ENCODE measurements around the gene MATN1. TPM values are rescaled to one million over a fixed set of nuclear protein-coding genes. Genes with fewer than 3 reads are reported as not detected.

The MATN1 gene
- polyA plus RNA-seq, 4 donors: 0.07 to 0.27 (median 0.15) TPM

GRCh38 chr1:30686236-30686935 lies 37.0 kb downstream of the MATN1 start:
- DNase-seq (ENCODE audit: low read depth in 4 of 4, low spot score in 2 of 4): no peak

GRCh38 chr1:30685796-30686165 lies 37.6 kb downstream of the MATN1 start:
- DNase-seq (ENCODE audit: low read depth in 4 of 4, low spot score in 2 of 4): peak in 1 of 4 donors; percentile 7

GRCh38 chr1:30684881-30685795 lies 38.2 kb downstream of the MATN1 start:
- peak; percentile 39 to 65 (median 58) for DNase-seq (ENCODE audit: low read depth in 4 of 4, low spot score in 2 of 4)

- DNase-seq (ENCODE audit: low read depth in 4 of 4, low spot score in 2 of 4): no peak
Observed at GRCh38 chr1:30684259-30684658, 39.1 kb downstream of the MATN1 start.

- no peak for DNase-seq (ENCODE audit: low read depth in 4 of 4, low spot score in 2 of 4)
Observed at GRCh38 chr1:30683699-30684098, 39.7 kb downstream of the MATN1 start.

- no peak for DNase-seq (ENCODE audit: low read depth in 4 of 4, low spot score in 2 of 4)
Observed at GRCh38 chr1:30682396-30683275, 40.7 kb downstream of the MATN1 start.

- no peak for DNase-seq (ENCODE audit: low read depth in 4 of 4, low spot score in 2 of 4)
Observed at GRCh38 chr1:30681782-30682181, 41.6 kb downstream of the MATN1 start.

GRCh38 chr1:30680879-30681278 lies 42.5 kb downstream of the MATN1 start:
- DNase-seq (ENCODE audit: low read depth in 4 of 4, low spot score in 2 of 4): no peak

- DNase-seq (ENCODE audit: low read depth in 4 of 4, low spot score in 2 of 4): no peak
Observed at GRCh38 chr1:30680429-30680828, 43.0 kb downstream of the MATN1 start.

GRCh38 chr1:30679976-30680305 lies 43.4 kb downstream of the MATN1 start:
- DNase-seq (ENCODE audit: low read depth in 4 of 4, low spot score in 2 of 4): no peak

GRCh38 chr1:30679201-30679975 lies 44.0 kb downstream of the MATN1 start:
- DNase-seq (ENCODE audit: low read depth in 4 of 4, low spot score in 2 of 4): no peak

- DNase-seq (ENCODE audit: low read depth in 4 of 4, low spot score in 2 of 4): no peak
Observed at GRCh38 chr1:30678209-30678608, 45.2 kb downstream of the MATN1 start.

GRCh38 chr1:30677471-30677870 lies 45.9 kb downstream of the MATN1 start:
- DNase-seq (ENCODE audit: low read depth in 4 of 4, low spot score in 2 of 4): no peak

- DNase-seq (ENCODE audit: low read depth in 4 of 4, low spot score in 2 of 4): no peak
Observed at GRCh38 chr1:30675761-30676160, 47.6 kb downstream of the MATN1 start.

- DNase-seq (ENCODE audit: low read depth in 4 of 4, low spot score in 2 of 4): no peak
Observed at GRCh38 chr1:30675289-30675688, 48.1 kb downstream of the MATN1 start.

GRCh38 chr1:30673395-30673794 lies 50.0 kb downstream of the MATN1 start:
- no peak for DNase-seq (ENCODE audit: low read depth in 4 of 4, low spot score in 2 of 4)

- DNase-seq (ENCODE audit: low read depth in 4 of 4, low spot score in 2 of 4): no peak
Observed at GRCh38 chr1:30672661-30673060, 50.7 kb downstream of the MATN1 start.

GRCh38 chr1:30670240-30671060 lies 52.9 kb downstream of the MATN1 start:
- no peak for DNase-seq (ENCODE audit: low read depth in 4 of 4, low spot score in 2 of 4)

GRCh38 chr1:30668546-30669327 lies 54.6 kb downstream of the MATN1 start:
- DNase-seq (ENCODE audit: low read depth in 4 of 4, low spot score in 2 of 4): no peak
